Measurements from ENCODE around the gene C3orf18.

C3orf18 gene

GRCh38 chr3:50551054-50551659 is 16.4 kb downstream of the C3orf18 start:
- no peak for DNase-seq (ENCODE audit: low read depth, low spot score)

- DNase-seq (ENCODE audit: low read depth, low spot score): no peak
These were observed 17.3 kb downstream of the C3orf18 start for GRCh38 chr3:50550079-50550736.

- no peak for DNase-seq (ENCODE audit: low read depth, low spot score)
These were observed 18.3 kb downstream of the C3orf18 start for GRCh38 chr3:50549226-50549625.

GRCh38 chr3:50545781-50546180 is 21.8 kb downstream of the C3orf18 start:
- DNase-seq (ENCODE audit: low read depth, low spot score): no peak

- no peak for DNase-seq (ENCODE audit: low read depth, low spot score)
These were observed 25.1 kb downstream of the C3orf18 start for GRCh38 chr3:50542177-50543034.

- no peak for DNase-seq (ENCODE audit: low read depth, low spot score)
These were observed 27.9 kb downstream of the C3orf18 start for GRCh38 chr3:50539356-50540286.

- no peak for DNase-seq (ENCODE audit: low read depth, low spot score)
These were observed 30.0 kb downstream of the C3orf18 start for GRCh38 chr3:50537421-50538129.

- DNase-seq (ENCODE audit: low read depth, low spot score): no peak
These were observed 30.9 kb downstream of the C3orf18 start for GRCh38 chr3:50536471-50537180.

GRCh38 chr3:50534681-50535330 is 32.7 kb downstream of the C3orf18 start:
- no peak for DNase-seq (ENCODE audit: low read depth, low spot score)

- no peak for DNase-seq (ENCODE audit: low read depth, low spot score)
These were observed 33.6 kb downstream of the C3orf18 start for GRCh38 chr3:50533807-50534461.

GRCh38 chr3:50533316-50533715 is 34.2 kb downstream of the C3orf18 start:
- DNase-seq (ENCODE audit: low read depth, low spot score): no peak

GRCh38 chr3:50532062-50532705 is 35.4 kb downstream of the C3orf18 start:
- no peak for DNase-seq (ENCODE audit: low read depth, low spot score)

GRCh38 chr3:50531201-50531600 is 36.3 kb downstream of the C3orf18 start:
- no peak for DNase-seq (ENCODE audit: low read depth, low spot score)

- no peak for DNase-seq (ENCODE audit: low read depth, low spot score)
These were observed 37.3 kb downstream of the C3orf18 start for GRCh38 chr3:50530001-50530970.

- DNase-seq (ENCODE audit: low read depth, low spot score): no peak
These were observed 41.6 kb downstream of the C3orf18 start for GRCh38 chr3:50525987-50526386.

- no peak for DNase-seq (ENCODE audit: low read depth, low spot score)
These were observed 42.2 kb downstream of the C3orf18 start for GRCh38 chr3:50525191-50525910.

- DNase-seq (ENCODE audit: low read depth, low spot score): no peak
These were observed 42.8 kb downstream of the C3orf18 start for GRCh38 chr3:50524746-50525145.
